ENCODE results near the gene P2RY6.

Gene P2RY6

GRCh38 chr11:73286240-73286810 is 14.2 kb downstream of the P2RY6 start:
- Histone ChIP-seq H3K9ac (ENCODE audit: low read length) (no peak overlapping the region), H3K27ac (ENCODE audit: low read depth, low read length) (no peak overlapping the region), H3K4me1 (ENCODE audit: insufficient read depth, low read length) (peaks cover 12% of the 10 kb centered on the region)

GRCh38 chr11:73287400-73288101 is 15.4 kb downstream of the P2RY6 start:
- Histone ChIP-seq H3K4me3 (ENCODE audit: low read depth in 1 of 2, low read length in 2 of 2) (no peak overlapping the region), H3K4me1 (ENCODE audit: insufficient read depth, low read length) (peaks cover 12% of the 10 kb centered on the region), H3K9ac (ENCODE audit: low read length) (no peak overlapping the region), H3K27me3 (ENCODE audit: control insufficient read depth in 1 of 2, insufficient read depth in 2 of 2, low read length in 2 of 2) (no peaks in the 10 kb centered on the region), H3K9me3 (ENCODE audit: low read length) (no peaks in the 10 kb centered on the region), H3K27ac (ENCODE audit: low read depth, low read length) (no peak overlapping the region), H3K36me3 (ENCODE audit: insufficient read depth, low read length) (no peaks in the 10 kb centered on the region)

More at GRCh38 chr11:73286240-73286810, 14.2 kb downstream of the P2RY6 start:
- Histone ChIP-seq H3K36me3 (ENCODE audit: insufficient read depth, low read length) (no peaks in the 10 kb centered on the region), H3K4me3 (ENCODE audit: low read depth in 1 of 2, low read length in 2 of 2) (no peak overlapping the region), H3K9me3 (ENCODE audit: low read length) (no peaks in the 10 kb centered on the region), H3K27me3 (ENCODE audit: control insufficient read depth in 1 of 2, insufficient read depth in 2 of 2, low read length in 2 of 2) (no peaks in the 10 kb centered on the region)

- H3K27ac ChIP-seq (ENCODE audit: low read depth, low read length) = no peak overlapping the region
- no peak overlapping the region for H3K9ac ChIP-seq (ENCODE audit: low read length)
- H3K4me1 ChIP-seq (ENCODE audit: insufficient read depth, low read length) = peaks cover 12% of the 10 kb centered on the region
- no peak overlapping the region for H3K4me3 ChIP-seq (ENCODE audit: low read depth in 1 of 2, low read length in 2 of 2)
- H3K36me3 ChIP-seq (ENCODE audit: insufficient read depth, low read length) = no peaks in the 10 kb centered on the region
- no peaks in the 10 kb centered on the region for H3K9me3 ChIP-seq (ENCODE audit: low read length)
- no peaks in the 10 kb centered on the region for H3K27me3 ChIP-seq (ENCODE audit: control insufficient read depth in 1 of 2, insufficient read depth in 2 of 2, low read length in 2 of 2)
These were observed 16.2 kb downstream of the P2RY6 start for GRCh38 chr11:73288192-73288872.

GRCh38 chr11:73288873-73289707 is 17.0 kb downstream of the P2RY6 start:
- Histone ChIP-seq H3K9me3 (ENCODE audit: low read length) (no peaks in the 10 kb centered on the region), H3K27me3 (ENCODE audit: control insufficient read depth in 1 of 2, insufficient read depth in 2 of 2, low read length in 2 of 2) (no peaks in the 10 kb centered on the region), H3K4me1 (ENCODE audit: insufficient read depth, low read length) (peaks cover 12% of the 10 kb centered on the region), H3K9ac (ENCODE audit: low read length) (no peak overlapping the region), H3K4me3 (ENCODE audit: low read depth in 1 of 2, low read length in 2 of 2) (peak overlapping the region in 1 of 2 donors; percentile 42), H3K27ac (ENCODE audit: low read depth, low read length) (no peak overlapping the region), H3K36me3 (ENCODE audit: insufficient read depth, low read length) (no peaks in the 10 kb centered on the region)

GRCh38 chr11:73290536-73290935 is 18.4 kb downstream of the P2RY6 start:
- Histone ChIP-seq H3K36me3 (ENCODE audit: insufficient read depth, low read length) (no peaks in the 10 kb centered on the region), H3K27me3 (ENCODE audit: control insufficient read depth in 1 of 2, insufficient read depth in 2 of 2, low read length in 2 of 2) (no peaks in the 10 kb centered on the region), H3K4me3 (ENCODE audit: low read depth in 1 of 2, low read length in 2 of 2) (no peak overlapping the region), H3K27ac (ENCODE audit: low read depth, low read length) (no peak overlapping the region), H3K4me1 (ENCODE audit: insufficient read depth, low read length) (peaks cover 12% of the 10 kb centered on the region), H3K9ac (ENCODE audit: low read length) (no peak overlapping the region), H3K9me3 (ENCODE audit: low read length) (no peaks in the 10 kb centered on the region)

GRCh38 chr11:73291196-73291595 is 19.1 kb downstream of the P2RY6 start:
- Histone ChIP-seq H3K9ac (ENCODE audit: low read length) (no peak overlapping the region), H3K4me1 (ENCODE audit: insufficient read depth, low read length) (peaks cover 12% of the 10 kb centered on the region), H3K36me3 (ENCODE audit: insufficient read depth, low read length) (no peaks in the 10 kb centered on the region), H3K27ac (ENCODE audit: low read depth, low read length) (no peak overlapping the region), H3K27me3 (ENCODE audit: control insufficient read depth in 1 of 2, insufficient read depth in 2 of 2, low read length in 2 of 2) (no peaks in the 10 kb centered on the region), H3K4me3 (ENCODE audit: low read depth in 1 of 2, low read length in 2 of 2) (no peak overlapping the region), H3K9me3 (ENCODE audit: low read length) (no peaks in the 10 kb centered on the region)

- H3K27me3 ChIP-seq (ENCODE audit: control insufficient read depth in 1 of 2, insufficient read depth in 2 of 2, low read length in 2 of 2) = no peaks in the 10 kb centered on the region
These were observed 19.8 kb downstream of the P2RY6 start for GRCh38 chr11:73291781-73292524.

GRCh38 chr11:73292525-73292894 is 20.4 kb downstream of the P2RY6 start:
- Histone ChIP-seq H3K27ac (ENCODE audit: low read depth, low read length) (no peak overlapping the region), H3K9ac (ENCODE audit: low read length) (no peak overlapping the region), H3K36me3 (ENCODE audit: insufficient read depth, low read length) (no peaks in the 10 kb centered on the region), H3K4me3 (ENCODE audit: low read depth in 1 of 2, low read length in 2 of 2) (no peak overlapping the region), H3K9me3 (ENCODE audit: low read length) (no peaks in the 10 kb centered on the region), H3K4me1 (ENCODE audit: insufficient read depth, low read length) (peaks cover 12% of the 10 kb centered on the region), H3K27me3 (ENCODE audit: control insufficient read depth in 1 of 2, insufficient read depth in 2 of 2, low read length in 2 of 2) (no peaks in the 10 kb centered on the region)

More at GRCh38 chr11:73291781-73292524, 19.8 kb downstream of the P2RY6 start:
- Histone ChIP-seq H3K4me3 (ENCODE audit: low read depth in 1 of 2, low read length in 2 of 2) (no peak overlapping the region), H3K27ac (ENCODE audit: low read depth, low read length) (no peak overlapping the region), H3K9ac (ENCODE audit: low read length) (no peak overlapping the region), H3K36me3 (ENCODE audit: insufficient read depth, low read length) (no peaks in the 10 kb centered on the region), H3K9me3 (ENCODE audit: low read length) (no peaks in the 10 kb centered on the region), H3K4me1 (ENCODE audit: insufficient read depth, low read length) (peaks cover 12% of the 10 kb centered on the region)

- Histone ChIP-seq H3K36me3 (ENCODE audit: insufficient read depth, low read length) (no peaks in the 10 kb centered on the region), H3K27ac (ENCODE audit: low read depth, low read length) (no peak overlapping the region), H3K9me3 (ENCODE audit: low read length) (no peaks in the 10 kb centered on the region), H3K27me3 (ENCODE audit: control insufficient read depth in 1 of 2, insufficient read depth in 2 of 2, low read length in 2 of 2) (no peaks in the 10 kb centered on the region), H3K4me3 (ENCODE audit: low read depth in 1 of 2, low read length in 2 of 2) (no peak overlapping the region), H3K9ac (ENCODE audit: low read length) (no peak overlapping the region), H3K4me1 (ENCODE audit: insufficient read depth, low read length) (peaks cover 12% of the 10 kb centered on the region)
These were observed 21.3 kb downstream of the P2RY6 start for GRCh38 chr11:73293356-73293936.

- no peak overlapping the region for H3K27ac ChIP-seq (ENCODE audit: low read depth, low read length)
- H3K9me3 ChIP-seq (ENCODE audit: low read length) = no peaks in the 10 kb centered on the region
- H3K4me1 ChIP-seq (ENCODE audit: insufficient read depth, low read length) = peaks cover 2% of the 10 kb centered on the region
- H3K9ac ChIP-seq (ENCODE audit: low read length) = no peak overlapping the region
- H3K27me3 ChIP-seq (ENCODE audit: control insufficient read depth in 1 of 2, insufficient read depth in 2 of 2, low read length in 2 of 2) = no peaks in the 10 kb centered on the region
- no peaks in the 10 kb centered on the region for H3K36me3 ChIP-seq (ENCODE audit: insufficient read depth, low read length)
- no peak overlapping the region for H3K4me3 ChIP-seq (ENCODE audit: low read depth in 1 of 2, low read length in 2 of 2)
These were observed 22.5 kb downstream of the P2RY6 start for GRCh38 chr11:73294604-73295003.
